ENCODE measurements around the gene BLID. TPM values are rescaled to one million over a fixed set of nuclear protein-coding genes. Genes with fewer than 3 reads are reported as not detected.

Gene BLID
- total RNA-seq, 2 donors from 2014 or later = 2.9 to 4.1 TPM

- intact Hi-C loops (cut with DNase I) = no loop called here
- no peak for DNase-seq (ENCODE audit: low spot score)
Observed at GRCh38 chr11:122145715-122146274, 29.8 kb upstream of the BLID start.

DNA sequence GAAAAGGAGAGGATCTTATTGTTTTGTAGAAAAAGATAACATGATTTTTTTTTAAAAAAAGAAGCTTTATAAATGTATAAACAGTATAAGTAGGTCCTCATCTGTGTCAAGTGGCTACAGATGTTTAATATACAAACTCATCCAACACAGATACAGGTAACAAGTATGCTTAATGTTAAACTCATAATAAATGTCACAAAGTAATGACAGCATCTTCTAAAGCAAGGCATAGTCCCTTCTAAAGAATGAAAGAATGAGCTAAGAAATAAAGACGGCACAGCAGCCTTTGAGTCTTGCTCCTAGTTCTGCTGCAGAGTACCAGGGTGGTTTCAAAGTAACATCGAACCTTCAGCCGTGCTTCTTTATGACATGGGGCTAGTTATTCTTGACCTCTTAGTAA, 28.7 kb upstream of the BLID start:
- no peak for DNase-seq (ENCODE audit: low spot score)
- intact Hi-C loops (cut with DNase I) = no loop called here

DNA sequence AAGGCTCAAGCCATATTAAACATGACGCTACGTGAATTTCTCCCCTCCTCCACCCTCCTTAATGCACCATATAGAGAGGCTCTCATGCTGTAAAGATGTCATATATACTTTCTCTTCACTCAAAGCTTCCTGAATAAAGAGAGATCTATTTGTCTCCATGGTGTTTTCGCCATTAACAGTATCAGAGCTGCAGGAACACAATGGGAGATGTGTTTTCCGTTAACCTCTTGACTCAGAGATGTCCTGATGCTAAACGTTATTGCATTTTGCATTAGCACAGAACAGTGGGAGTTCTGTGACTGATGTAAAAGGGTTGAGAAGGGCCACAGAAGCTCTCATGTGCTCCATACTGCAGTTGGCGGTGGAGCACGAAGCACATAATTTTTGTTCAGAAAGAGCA, 25.7 kb upstream of the BLID start:
- no peak for DNase-seq (ENCODE audit: low spot score)
- intact Hi-C loops (cut with DNase I) = no loop called here

GRCh38 chr11:122140500-122140899, 24.5 kb upstream of the BLID start:
- intact Hi-C loops (cut with DNase I) = no loop called here
- DNase-seq (ENCODE audit: low spot score) = no peak

DNA sequence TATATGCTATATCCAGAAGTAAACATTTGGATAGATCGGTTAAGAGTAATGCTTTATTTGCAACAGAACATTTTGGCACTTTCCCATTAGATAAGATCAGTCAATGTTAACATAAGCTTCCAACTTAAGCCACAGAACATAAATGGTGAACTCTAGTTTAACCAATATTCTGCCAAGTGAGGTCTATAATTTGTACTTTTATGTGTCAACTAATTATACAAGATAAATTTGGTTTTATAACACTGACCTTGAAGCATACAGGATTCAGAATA, 23.5 kb upstream of the BLID start:
- intact Hi-C loops (cut with DNase I) = no loop called here
- DNase-seq (ENCODE audit: low spot score) = no peak

DNA sequence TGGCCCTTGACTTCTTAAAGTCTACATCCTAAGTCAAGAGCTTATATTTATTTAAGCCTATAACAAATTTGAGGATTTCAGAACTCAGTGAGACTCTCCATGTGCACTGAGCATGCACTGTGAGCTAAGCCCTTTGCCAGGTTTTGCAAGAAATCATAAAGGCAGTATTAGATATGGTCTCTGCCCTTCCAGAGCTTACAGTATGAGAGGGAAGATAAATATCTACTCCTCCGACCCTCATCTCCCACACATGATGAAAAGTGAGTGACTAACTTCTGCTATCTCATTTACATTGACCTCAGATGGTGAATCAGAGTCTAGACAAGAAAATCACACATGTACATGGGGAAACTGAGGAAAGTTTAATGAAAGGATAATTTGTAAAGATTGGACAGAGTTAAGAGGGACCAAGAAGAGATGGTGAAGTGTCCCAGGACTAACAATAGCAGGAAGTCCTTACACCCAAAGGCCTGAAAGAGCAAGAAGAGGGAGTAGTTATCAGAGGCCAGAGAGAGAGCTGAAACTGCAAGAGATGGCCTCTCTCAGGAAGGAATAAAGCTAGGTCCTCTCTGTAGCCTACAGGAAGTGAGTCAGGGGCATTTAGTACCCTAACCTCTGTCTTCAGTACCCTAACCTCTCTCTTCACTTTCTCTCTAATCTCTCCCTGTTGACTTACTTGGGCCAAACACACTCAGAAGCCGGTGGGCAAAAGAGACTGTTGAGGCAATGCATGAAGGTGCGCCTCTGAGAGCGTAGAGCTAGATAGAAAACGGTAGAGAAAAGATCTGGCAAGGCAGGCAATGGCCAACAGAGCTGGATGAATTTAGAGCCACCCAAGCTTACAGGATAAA, 23.0 kb upstream of the BLID start:
- no peak for DNase-seq (ENCODE audit: low spot score)
- intact Hi-C loops (cut with DNase I) = no loop called here

- intact Hi-C loops (cut with DNase I) = no loop called here
Observed at GRCh38 chr11:122137078-122137793, 21.2 kb upstream of the BLID start.

DNA sequence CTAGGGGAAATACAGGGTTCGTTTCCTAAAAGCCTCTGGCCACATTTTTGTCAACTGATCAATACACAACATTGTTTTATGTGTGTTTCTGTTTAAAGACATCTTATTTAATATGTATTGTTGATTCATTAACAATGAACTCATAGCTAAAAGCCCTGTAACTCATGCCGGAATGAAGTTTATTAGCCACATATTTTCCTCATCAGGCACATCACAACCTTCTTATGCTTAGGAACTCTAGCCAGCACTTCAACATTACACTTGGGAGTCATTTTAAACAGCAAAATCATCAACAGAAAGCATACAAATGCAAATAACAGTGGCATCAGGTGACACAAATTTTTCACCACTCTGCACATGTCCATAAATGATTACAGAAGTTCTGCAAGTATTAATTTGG, 15.1 kb upstream of the BLID start:
- intact Hi-C loops (cut with DNase I) = no loop called here
- no peak for DNase-seq (ENCODE audit: low spot score)

More at GRCh38 chr11:122137078-122137793, 21.2 kb upstream of the BLID start:
- no peak for DNase-seq (ENCODE audit: low spot score)

DNA sequence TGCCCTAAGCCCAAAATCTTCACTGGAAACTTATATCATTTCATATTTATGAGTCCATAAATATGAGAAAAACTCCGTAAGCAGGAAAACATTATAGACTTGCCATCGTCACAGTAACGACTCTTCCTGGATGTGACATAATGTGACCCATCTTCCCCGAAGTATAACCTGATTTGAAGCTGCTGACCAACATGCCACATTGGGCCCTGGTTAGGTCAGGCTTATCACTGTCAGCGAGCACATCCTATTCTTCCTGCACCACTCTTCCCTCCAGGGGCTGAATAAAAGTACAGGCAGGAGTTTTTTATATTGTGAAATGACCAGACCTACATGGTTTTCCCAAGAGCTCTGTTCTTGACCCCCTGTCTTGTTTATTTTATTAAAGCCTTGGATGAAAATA, 12.1 kb upstream of the BLID start:
- DNase-seq (ENCODE audit: low spot score) = no peak
- intact Hi-C loops (cut with DNase I) = no loop called here

GRCh38 chr11:122127020-122127419, 11.0 kb upstream of the BLID start:
- intact Hi-C loops (cut with DNase I) = no loop called here

GRCh38 chr11:122126024-122126688, 10.1 kb upstream of the BLID start:
- intact Hi-C loops (cut with DNase I) = no loop called here
- no peak for DNase-seq (ENCODE audit: low spot score)

More at GRCh38 chr11:122127020-122127419, 11.0 kb upstream of the BLID start:
- no peak for DNase-seq (ENCODE audit: low spot score)

DNA sequence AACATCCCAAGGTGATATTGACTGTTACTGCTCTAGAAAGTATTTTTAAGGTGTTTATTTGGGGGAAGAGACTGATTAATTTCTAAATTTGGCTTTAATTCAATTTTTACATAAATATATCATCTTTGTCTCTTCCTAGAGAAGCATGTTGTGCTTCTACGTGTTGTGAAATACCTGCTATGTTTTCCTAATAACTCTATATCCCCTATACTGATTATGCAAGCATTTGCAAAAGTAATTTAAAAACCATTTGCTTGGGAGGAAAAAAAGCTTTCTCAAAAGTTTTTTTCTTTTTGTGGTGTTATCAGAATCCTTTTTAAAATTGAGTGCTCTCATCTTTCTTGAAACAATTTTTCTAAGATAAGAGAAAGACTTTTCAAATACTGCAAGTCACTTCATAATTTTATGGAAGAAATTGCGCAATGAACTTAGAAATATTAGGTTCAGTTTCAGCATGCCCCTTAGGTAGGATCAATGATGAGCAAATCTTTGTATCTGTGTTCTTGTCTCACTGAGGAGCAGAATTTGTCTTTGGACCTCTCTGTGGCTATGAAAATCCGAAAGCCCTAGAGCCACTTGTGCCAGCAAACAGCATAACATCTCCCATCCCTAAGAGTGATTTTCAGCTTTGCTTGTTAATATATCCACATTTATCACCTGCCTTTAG, 7.4 kb upstream of the BLID start:
- no peak for DNase-seq (ENCODE audit: low spot score)
- intact Hi-C loops (cut with DNase I) = no loop called here

GRCh38 chr11:122122179-122122578, 6.2 kb upstream of the BLID start:
- intact Hi-C loops (cut with DNase I) = no loop called here
- DNase-seq (ENCODE audit: low spot score) = no peak

DNA sequence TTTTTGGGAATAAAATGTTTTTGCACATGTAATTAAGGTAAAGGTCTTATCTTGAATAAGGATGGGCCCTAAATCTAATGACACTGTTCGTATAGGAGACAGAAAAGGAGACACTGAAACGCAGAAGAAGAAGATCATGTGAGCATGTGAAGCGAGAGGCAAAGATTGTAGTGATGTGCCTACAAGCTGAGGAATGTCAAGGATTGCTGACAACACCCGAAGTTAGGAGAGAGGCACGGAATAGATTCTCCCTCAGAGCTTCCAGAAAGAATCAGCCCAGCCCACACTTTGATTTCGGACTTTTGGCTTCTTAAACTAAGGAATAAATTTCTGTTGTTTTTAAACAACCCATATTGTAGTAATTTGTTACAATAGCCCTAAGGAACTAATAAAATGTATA, 4.1 kb upstream of the BLID start:
- no peak for DNase-seq (ENCODE audit: low spot score)
- intact Hi-C loops (cut with DNase I) = no loop called here

GRCh38 chr11:122116591-122116990, 576 bp upstream of the BLID start:
- no peak for DNase-seq (ENCODE audit: low spot score)
- intact Hi-C loops (cut with DNase I) = no loop called here

GRCh38 chr11:122114976-122115375, 1.0 kb downstream of the BLID start:
- intact Hi-C loops (cut with DNase I) = no loop called here
- DNase-seq (ENCODE audit: low spot score) = no peak

- intact Hi-C loops (cut with DNase I) = no loop called here
- DNase-seq (ENCODE audit: low spot score) = no peak
Observed at GRCh38 chr11:122113836-122114825, 1.9 kb downstream of the BLID start.
